Kidney (tissue), 14 donors: ENCODE results near the gene RUNDC3A. TPM values are rescaled to one million over a fixed set of nuclear protein-coding genes. Genes with fewer than 3 reads are reported as not detected.
"Not testable (repeated sequence)": the region's sequence is repeated elsewhere in the genome, so short reads cannot be mapped to it uniquely, and the experiment has no call there.

Experiments used
- DNase-seq, 5 donors: peaks; one replicate each; pipeline ENCODE4 v3.0.0-alpha.2; 2013 to 2020
- FAIRE-seq: peaks from 2 replicates; lab custom pipeline; 2012; peaks lifted over from hg19 to GRCh38; lab: Jason Lieb, UNC
- H3K27ac ChIP-seq, 2 donors: one replicate each; pipeline ENCODE4 v1.7.0; 2013; ENCODE audit warnings: low read depth in 2 of 2, low read length in 2 of 2, inconsistent platforms in 1 of 2
- H3K27me3 ChIP-seq: one replicate; pipeline ENCODE4 v1.7.1; 2013; ENCODE audit warnings: low read length, inconsistent platforms; ENCODE audit not compliant: control insufficient read depth, insufficient read depth
- H3K36me3 ChIP-seq, 3 donors: one replicate each; pipeline versions ENCODE4 v1.7.0 to v1.7.1; 2013; ENCODE audit warnings: low read length in 3 of 3, control low read depth in 1 of 3, inconsistent platforms in 1 of 3; ENCODE audit not compliant: insufficient read depth in 3 of 3, control insufficient read depth in 2 of 3
- H3K4me1 ChIP-seq, 3 donors: one replicate each; pipeline versions ENCODE4 v1.7.0 to v1.7.1; 2013; ENCODE audit warnings: low read length in 3 of 3, inconsistent platforms in 1 of 3, low read depth in 1 of 3; ENCODE audit not compliant: control insufficient read depth in 2 of 3, insufficient read depth in 2 of 3
- H3K4me3 ChIP-seq, 3 donors: one replicate each; pipeline versions ENCODE4 v1.7.0 to v1.8.1; 2013; ENCODE audit warnings: low read length in 3 of 3, control low read depth in 1 of 3, inconsistent platforms in 1 of 3
- H3K9ac ChIP-seq, 3 donors: one replicate each; pipeline versions ENCODE4 v1.7.0 to v1.7.1; 2013; ENCODE audit warnings: low read length in 3 of 3, control low read depth in 1 of 3, inconsistent platforms in 1 of 3
- H3K9me3 ChIP-seq, 3 donors: one replicate each; pipeline versions ENCODE4 v1.7.0 to v1.7.1; 2013; ENCODE audit warnings: low read length in 3 of 3, control low read depth in 1 of 3, inconsistent platforms in 1 of 3; ENCODE audit not compliant: control insufficient read depth in 2 of 3, insufficient read depth in 1 of 3
- CTCF ChIP-seq: IDR thresholded peaks from 3 replicates; pipeline ENCODE4 v1.5.1; 2012; ENCODE audit warnings: mild to moderate bottlenecking, moderate library complexity, borderline replicate concordance; ENCODE audit not compliant: insufficient read depth; ENCODE audit errors: extremely low read depth
- intact Hi-C: fragments of 100-400 bp; cut with DNase I; formaldehyde crosslinking; loops from one replicate; pipeline ENCODE4 v1.11.1; 2022
- polyA plus RNA-seq: library from polyadenylated mRNA; stranded (reverse); fragments of 350-450 nt; fragmentation: Illumina TruSeq; extraction: RNeasy Lipid Tissue Mini Kit (QIAGEN cat#74804); gene quantifications from one replicate; pipeline ENCODE4 v1.2.3, GENCODE V29; 2014; ENCODE audit warnings: low read depth, low replicate concordance; ENCODE audit not compliant: insufficient read depth
- total RNA-seq: library from RNA; stranded (reverse); fragmentation: NEBNext Ultra II Directional; extraction: Animal tissue kit (Norgen Biotek cat#: 25700); gene quantifications from one replicate; pipeline ENCODE4 v1.2.1, GENCODE V29; 2021
- donor health status: control.
- donor health status: control.
- donor health status: control.
- donor health status: control.
- donor health status: control.
- donor health status: DM: yes; HTN: yes; CAD: no.
- donor health status: Normal renal cell carcinoma (clear cell type).

Gene RUNDC3A
- total and polyA plus RNA-seq, 2 donors from 2014 or later, result 2.2 to 6.4 TPM

- no peak for DNase-seq
- Histone ChIP-seq H3K27ac (no peak overlapping the region), H3K27me3 (no peaks in the 10 kb centered on the region), H3K4me3 (peak overlapping the region in 2 of 3 donors; percentile 97 to 99), H3K36me3 (peaks cover 0 to 6% (median 2%) of the 10 kb centered on the region in 3 donors), H3K9me3 (no peaks in the 10 kb centered on the region), H3K9ac (peak overlapping the region in 2 of 3 donors; percentile 93 to 99), H3K4me1 (peaks cover 0 to 13% (median 0%) of the 10 kb centered on the region in 3 donors)
- no peak for TF ChIP-seq CTCF
- no peak for FAIRE-seq
- intact Hi-C loops, result no loop called here
Observed at GRCh38 chr17:44346064-44346844, 37.9 kb downstream of the RUNDC3A start.

- H3K9ac ChIP-seq, H3K36me3 ChIP-seq, DNase-seq, H3K4me3 ChIP-seq, FAIRE-seq, H3K27me3 ChIP-seq, H3K27ac ChIP-seq, intact Hi-C loops, H3K9me3 ChIP-seq: not testable (repeated sequence)
- peaks cover 0 to 13% (median 0%) of the 10 kb centered on the region in 3 donors for H3K4me1 ChIP-seq
Observed at GRCh38 chr17:44347206-44348055, 39.0 kb downstream of the RUNDC3A start.

GRCh38 chr17:44348234-44348987, 40.0 kb downstream of the RUNDC3A start:
- FAIRE-seq (no peak), DNase-seq (no peak)
- no peaks in the 10 kb centered on the region for H3K27me3 ChIP-seq

More at GRCh38 chr17:44348234-44348987, 40.0 kb downstream of the RUNDC3A start:
- H3K9me3 ChIP-seq, result no peaks in the 10 kb centered on the region
- H3K4me1 ChIP-seq, result peaks cover 0 to 13% (median 0%) of the 10 kb centered on the region in 3 donors
- no peak overlapping the region for H3K27ac ChIP-seq
- TF ChIP-seq CTCF, result no peak
- no peak overlapping the region for H3K9ac ChIP-seq
- peaks cover 0 to 11% (median 8%) of the 10 kb centered on the region in 3 donors for H3K36me3 ChIP-seq
- intact Hi-C loops, result no loop called here
- no peak overlapping the region for H3K4me3 ChIP-seq
